MCF 10A (cell line): Measurements from ENCODE around the gene MGAT5. TPM values are rescaled to one million over a fixed set of nuclear protein-coding genes. Genes with fewer than 3 reads are reported as not detected.
A peak's percentile ranks its signal among the peaks of the same experiment; 100 is the strongest.

ENCODE experiments used
- BruUV-seq: library from RNA; stranded (reverse); fragments of 400-500 nt; replicated peaks from 2 replicates; lab custom pipeline; 2021; lab: Mats Ljungman, UMichigan
- CTCF ChIA-PET: fragments of 300-600 bp; sonication (Branson Sonifier 250); formaldehyde crosslinking; extraction: SDS; loops from one replicate; lab custom pipeline; 2021; ENCODE audit warnings: antibody characterized with exemption, inconsistent platforms; lab: Yijun Ruan, JAX
- POLR2A ChIA-PET: fragments of 300-600, 350-650 bp; sonication (Branson Sonifier 250); formaldehyde crosslinking; extraction: SDS; loops from one replicate; lab custom pipeline; 2020; ENCODE audit warnings: antibody characterized with exemption, inconsistent platforms; lab: Yijun Ruan, JAX
- DNase-seq: peaks from one replicate; pipeline ENCODE4 v3.0.0-alpha.2; 2018; ENCODE audit not compliant: unreplicated experiment
- H3K27ac Mint-ChIP-seq: one replicate; pipeline ENCODE4 v1.8.0; 2022; ENCODE audit warnings: mild to moderate bottlenecking, low read depth, mixed read lengths; ENCODE audit not compliant: unreplicated experiment
- H3K27me3 Mint-ChIP-seq: one replicate; pipeline ENCODE4 v1.8.0; 2022; ENCODE audit warnings: mixed read lengths; ENCODE audit not compliant: insufficient read depth, unreplicated experiment
- H3K36me3 Mint-ChIP-seq: one replicate; pipeline ENCODE4 v1.8.0; 2022; ENCODE audit warnings: mild to moderate bottlenecking, moderate library complexity, mixed read lengths; ENCODE audit not compliant: insufficient read depth, unreplicated experiment
- H3K4me1 Mint-ChIP-seq: one replicate; pipeline ENCODE4 v1.8.0; 2022; ENCODE audit warnings: mixed read lengths; ENCODE audit not compliant: insufficient read depth, unreplicated experiment
- H3K4me3 Mint-ChIP-seq: one replicate; pipeline ENCODE4 v1.8.0; 2022; ENCODE audit warnings: mild to moderate bottlenecking, moderate library complexity, mixed read lengths; ENCODE audit not compliant: unreplicated experiment
- H3K9me3 Mint-ChIP-seq: one replicate; pipeline ENCODE4 v1.8.0; 2022; ENCODE audit warnings: mixed read lengths; ENCODE audit not compliant: unreplicated experiment
- intact Hi-C: fragments of 100-400 bp; cut with micrococcal nuclease; formaldehyde crosslinking; loops from 2 replicates; pipeline ENCODE4 v1.14.1; 2022
- total RNA-seq: library from RNA; stranded (reverse); gene quantifications from 2 replicates; pipeline ENCODE4 v1.2.3, GENCODE V29; 2022
- TF ChIP-seq, protein P1 (sequence below): fragments of 200-600 bp; IDR thresholded peaks from one replicate; pipeline ENCODE4 v1.8.0; 2022; ENCODE audit warnings: antibody characterized with exemption, mild to moderate bottlenecking; ENCODE audit not compliant: unreplicated experiment

The MGAT5 gene
- total RNA-seq, 1 experiment from 2014 or later = 22.2 TPM

DNA sequence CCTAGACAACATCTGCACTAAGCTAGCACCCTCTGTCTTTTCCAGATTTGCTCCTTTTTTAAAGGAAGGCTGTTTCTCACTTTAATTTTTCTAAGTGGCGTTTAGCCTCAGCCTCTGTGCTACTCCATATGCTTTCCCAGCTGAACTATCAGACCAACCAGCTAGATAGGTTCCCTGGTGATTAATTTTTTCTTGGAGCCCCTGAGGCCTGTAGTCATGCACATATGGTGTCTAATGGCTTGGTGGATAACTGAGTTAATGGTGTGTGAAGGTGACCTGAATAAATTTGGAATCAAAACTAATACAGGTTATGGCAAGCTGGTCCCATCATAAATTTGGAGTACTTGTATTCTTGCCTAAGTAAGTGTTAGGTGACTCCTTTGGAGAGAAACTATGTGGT, 135.5 kb downstream of the MGAT5 start:
- peaks cover 20% of the 10 kb centered on the region for H3K4me1 Mint-ChIP-seq
- no peaks in the 10 kb centered on the region for H3K9me3 Mint-ChIP-seq
- ChIA-PET POLR2A (no interaction called here), CTCF (interaction anchor here (0.9 to 5.7 kb wide), 3 partner anchors 9 to 22 kb away, joined by 4 to 25 read pairs (median 24); no protein-coding TSS in a partner anchor)
- H3K4me3 Mint-ChIP-seq = no peak overlapping the region
- no peaks in the 10 kb centered on the region for H3K27me3 Mint-ChIP-seq
- no TSS peak for BruUV-seq
- intact Hi-C loops = no loop called here
- H3K36me3 Mint-ChIP-seq = peaks cover 7% of the 10 kb centered on the region
- DNase-seq = no peak
- TF ChIP-seq, protein P1, sequence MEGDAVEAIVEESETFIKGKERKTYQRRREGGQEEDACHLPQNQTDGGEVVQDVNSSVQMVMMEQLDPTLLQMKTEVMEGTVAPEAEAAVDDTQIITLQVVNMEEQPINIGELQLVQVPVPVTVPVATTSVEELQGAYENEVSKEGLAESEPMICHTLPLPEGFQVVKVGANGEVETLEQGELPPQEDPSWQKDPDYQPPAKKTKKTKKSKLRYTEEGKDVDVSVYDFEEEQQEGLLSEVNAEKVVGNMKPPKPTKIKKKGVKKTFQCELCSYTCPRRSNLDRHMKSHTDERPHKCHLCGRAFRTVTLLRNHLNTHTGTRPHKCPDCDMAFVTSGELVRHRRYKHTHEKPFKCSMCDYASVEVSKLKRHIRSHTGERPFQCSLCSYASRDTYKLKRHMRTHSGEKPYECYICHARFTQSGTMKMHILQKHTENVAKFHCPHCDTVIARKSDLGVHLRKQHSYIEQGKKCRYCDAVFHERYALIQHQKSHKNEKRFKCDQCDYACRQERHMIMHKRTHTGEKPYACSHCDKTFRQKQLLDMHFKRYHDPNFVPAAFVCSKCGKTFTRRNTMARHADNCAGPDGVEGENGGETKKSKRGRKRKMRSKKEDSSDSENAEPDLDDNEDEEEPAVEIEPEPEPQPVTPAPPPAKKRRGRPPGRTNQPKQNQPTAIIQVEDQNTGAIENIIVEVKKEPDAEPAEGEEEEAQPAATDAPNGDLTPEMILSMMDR = no peak
- H3K27ac Mint-ChIP-seq = no peak overlapping the region

DNA sequence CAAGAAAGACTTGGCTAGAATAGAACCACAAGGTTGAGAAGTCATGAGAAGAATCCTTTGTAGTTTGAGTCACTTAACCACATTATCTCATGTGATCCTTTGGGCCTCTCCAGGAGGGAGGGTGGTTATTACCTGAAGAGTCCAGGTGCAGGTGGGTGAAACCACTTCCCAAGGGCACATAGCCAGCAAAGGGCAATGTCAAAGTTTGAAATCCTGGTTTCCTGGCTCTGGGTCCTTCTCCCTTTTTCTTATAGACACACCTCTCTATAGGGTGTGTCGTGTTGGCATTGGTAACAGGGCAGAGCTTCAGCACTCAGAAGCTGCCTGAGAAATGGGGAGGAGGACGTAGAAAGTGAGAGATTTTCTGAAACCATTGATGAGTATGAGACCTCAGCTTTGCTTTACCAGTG, 137.9 kb downstream of the MGAT5 start:
- POLR2A ChIA-PET = interaction anchor here (1.0 to 2.5 kb wide), 3 partner anchors 10 to 20 kb away, joined by 3 to 19 read pairs (median 10); no protein-coding TSS in a partner anchor

DNA sequence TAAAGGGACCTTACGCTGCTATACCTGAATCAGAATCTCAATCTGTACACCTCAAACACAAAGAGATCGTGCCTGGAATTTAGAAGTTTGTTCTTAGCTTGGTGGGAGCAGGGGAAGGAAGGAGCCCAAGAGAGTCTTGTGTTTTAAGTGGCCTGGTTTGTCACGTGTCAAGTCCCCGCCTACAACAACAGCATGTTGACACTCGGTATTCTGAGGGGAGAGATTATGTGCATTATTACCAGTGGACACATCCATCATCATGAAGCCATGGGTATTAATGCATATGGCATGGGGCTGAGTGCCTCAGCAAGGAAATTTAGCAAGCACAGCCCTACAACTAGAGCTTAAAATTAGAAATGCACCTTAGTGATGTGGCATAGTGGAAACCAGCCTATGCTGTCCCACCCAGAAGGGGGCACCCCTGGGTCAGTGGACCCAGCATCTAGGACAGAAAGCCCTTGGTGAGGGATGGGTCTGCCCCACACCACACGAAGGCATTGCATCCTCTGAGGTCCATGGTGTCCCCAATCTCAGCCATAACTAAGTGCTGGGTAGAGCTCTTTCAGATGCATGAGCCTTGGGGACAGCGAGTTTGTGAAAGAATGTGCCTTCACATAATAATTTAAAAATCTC, 138.7 kb downstream of the MGAT5 start:
- Mint-ChIP-seq H3K27me3 (no peaks in the 10 kb centered on the region), H3K27ac (peak overlapping the region; percentile 50), H3K4me3 (peak overlapping the region; percentile 44), H3K4me1 (peaks cover 29% of the 10 kb centered on the region), H3K9me3 (no peaks in the 10 kb centered on the region), H3K36me3 (peaks cover 3% of the 10 kb centered on the region)
- no TSS peak for BruUV-seq
- DNase-seq = no peak
- POLR2A ChIA-PET = interaction anchor here (1.0 to 2.5 kb wide), 3 partner anchors 9 to 19 kb away, joined by 3 to 19 read pairs (median 10); no protein-coding TSS in a partner anchor
- intact Hi-C loops = no loop called here
- TF ChIP-seq, protein P1 = no peak
- CTCF ChIA-PET = interaction anchor here (1.0 to 2.4 kb wide), 5 partner anchors 11 to 20 kb away, joined by 3 to 26 read pairs (median 3); no protein-coding TSS in a partner anchor

More for the DNA sequence above, 137.9 kb downstream of the MGAT5 start:
- TF ChIP-seq, protein P1 = no peak
- peak overlapping the region; percentile 50 for H3K27ac Mint-ChIP-seq
- H3K27me3 Mint-ChIP-seq = no peaks in the 10 kb centered on the region
- no TSS peak for BruUV-seq
- intact Hi-C loops = no loop called here
- CTCF ChIA-PET = interaction anchor here (1.0 to 2.4 kb wide), 6 partner anchors 11 to 60 kb away, joined by 3 to 26 read pairs (median 3); no protein-coding TSS in a partner anchor
- no peaks in the 10 kb centered on the region for H3K9me3 Mint-ChIP-seq
- H3K36me3 Mint-ChIP-seq = peaks cover 7% of the 10 kb centered on the region
- H3K4me1 Mint-ChIP-seq = peaks cover 23% of the 10 kb centered on the region
- peak; percentile 83 for DNase-seq
- H3K4me3 Mint-ChIP-seq = peak overlapping the region; percentile 44

DNA sequence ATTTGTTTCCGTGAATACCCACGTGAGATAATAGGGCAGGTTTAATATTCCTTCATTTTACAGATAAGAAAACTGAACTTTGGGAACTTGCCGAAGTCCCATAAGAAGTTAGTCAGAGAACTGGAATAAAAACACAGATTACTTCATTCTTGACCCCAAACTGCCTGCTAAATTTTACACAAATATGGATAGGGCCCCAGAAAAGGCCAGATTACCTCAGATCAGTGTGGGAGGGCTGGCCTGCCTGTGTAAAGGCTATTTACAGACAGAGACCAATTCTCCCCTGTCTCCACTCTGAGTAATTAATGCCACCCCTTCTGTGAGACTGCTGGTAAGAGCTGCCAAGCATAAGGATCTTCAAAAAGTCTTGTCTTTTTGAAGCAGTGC, 139.2 kb downstream of the MGAT5 start:
- Mint-ChIP-seq H3K27me3 (no peaks in the 10 kb centered on the region), H3K36me3 (no peaks in the 10 kb centered on the region), H3K4me1 (peaks cover 34% of the 10 kb centered on the region), H3K27ac (no peak overlapping the region), H3K9me3 (no peaks in the 10 kb centered on the region), H3K4me3 (no peak overlapping the region)
- intact Hi-C loops = no loop called here
- ChIA-PET POLR2A (interaction anchor here (2.5 kb wide), 2 partner anchors 9 to 12 kb away, joined by 10 to 19 read pairs; no protein-coding TSS in a partner anchor), CTCF (interaction anchor here (1.0 to 2.4 kb wide), 2 partner anchors 10 to 19 kb away, joined by 3 to 26 read pairs; no protein-coding TSS in a partner anchor)
- no TSS peak for BruUV-seq
- no peak for DNase-seq
- TF ChIP-seq, protein P1 = no peak
